GM12872 (cell line): ENCODE data around the gene CDH4.

ENCODE experiments used
- CTCF ChIP-seq: IDR thresholded peaks from 3 replicates; pipeline ENCODE4 v1.5.1; 2011; ENCODE audit warnings: low read depth, mild to moderate bottlenecking, low read length, moderate library complexity; ENCODE audit not compliant: insufficient read depth

The CDH4 gene

DNA sequence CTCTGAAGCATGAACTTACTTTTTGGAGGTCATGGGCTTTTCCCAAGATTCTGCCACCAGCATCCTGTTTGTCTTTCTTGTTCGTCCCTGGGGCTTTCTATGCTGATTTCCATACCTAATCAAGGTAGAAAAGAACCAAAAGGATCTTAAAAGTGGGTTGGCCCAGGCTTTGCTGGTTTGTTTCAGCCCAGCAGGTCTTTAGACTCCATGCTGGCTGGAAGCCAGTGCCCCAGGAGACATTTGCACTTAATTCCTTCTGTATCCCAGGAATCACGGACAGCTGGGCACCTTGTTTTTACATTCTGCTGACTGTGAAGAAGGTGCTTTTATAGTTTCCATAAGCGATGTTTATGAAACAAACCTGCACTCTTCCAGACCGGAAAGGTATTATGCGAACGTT lies 195.9 kb downstream of the CDH4 start:
- TF ChIP-seq CTCF = no peak

DNA sequence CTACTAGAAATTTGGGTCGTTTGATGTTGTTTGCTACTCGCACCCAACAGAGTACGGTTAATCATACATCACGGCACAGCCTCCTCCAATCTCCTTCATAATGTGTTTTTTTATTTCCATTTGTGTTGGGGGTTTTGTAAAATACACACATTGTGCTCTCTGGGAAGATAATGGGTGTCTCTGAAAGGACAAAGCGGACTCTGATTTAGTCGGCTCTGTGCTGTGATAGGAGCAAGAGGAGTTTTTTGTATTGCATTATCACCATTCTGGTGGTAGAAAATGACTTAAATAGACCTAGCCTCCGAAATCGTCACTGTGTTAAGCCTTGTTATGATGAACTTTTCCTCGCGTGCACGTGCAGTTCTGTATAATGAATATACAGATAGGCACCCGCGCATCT lies 196.3 kb downstream of the CDH4 start:
- no peak for TF ChIP-seq CTCF

DNA sequence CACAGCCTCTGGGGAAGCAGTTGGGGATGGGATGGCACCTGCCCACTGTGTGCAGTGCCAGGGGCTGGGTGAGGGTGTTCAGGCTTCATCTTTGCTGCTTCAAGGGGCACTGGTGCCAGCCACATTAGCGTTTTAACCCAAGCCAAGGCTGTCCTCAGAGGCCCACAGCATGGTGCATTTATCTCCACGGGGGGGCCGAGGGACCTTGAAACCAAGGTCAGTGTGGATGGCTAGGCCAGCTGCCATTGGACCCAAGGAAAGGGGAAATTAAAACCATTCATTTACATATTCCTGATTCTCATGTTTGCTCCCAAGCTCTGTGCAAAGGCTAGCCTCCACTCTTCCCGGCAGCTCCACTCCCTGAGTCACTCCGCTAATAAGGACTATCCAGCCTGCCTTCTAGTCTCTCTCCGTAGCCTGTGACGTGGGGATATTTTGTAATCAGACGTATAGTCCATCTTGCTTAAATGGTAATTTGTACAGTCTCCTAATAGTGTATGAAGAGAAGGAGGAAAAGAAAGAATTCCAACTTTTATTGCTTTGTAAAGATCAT lies 197.1 kb downstream of the CDH4 start:
- no peak for TF ChIP-seq CTCF

DNA sequence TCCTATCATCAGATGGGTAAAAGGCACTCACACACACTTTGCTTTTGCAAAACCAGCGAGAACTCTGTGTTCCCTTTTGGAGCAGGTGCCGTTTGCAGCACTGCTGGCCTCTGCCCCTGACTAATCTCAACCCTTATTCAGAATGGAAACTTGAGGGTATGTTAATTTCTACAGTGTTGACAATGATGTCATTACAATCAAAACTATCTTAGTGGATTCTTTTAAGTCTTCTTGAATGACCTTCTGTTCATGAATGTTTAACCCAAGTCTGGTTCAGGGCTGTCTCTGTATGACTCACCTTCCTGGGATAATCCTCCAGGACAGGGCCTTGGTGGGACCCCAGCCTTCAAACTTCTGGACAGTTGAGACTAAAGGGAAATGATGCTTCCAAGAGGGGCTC lies 197.9 kb downstream of the CDH4 start:
- TF ChIP-seq CTCF = no peak

DNA sequence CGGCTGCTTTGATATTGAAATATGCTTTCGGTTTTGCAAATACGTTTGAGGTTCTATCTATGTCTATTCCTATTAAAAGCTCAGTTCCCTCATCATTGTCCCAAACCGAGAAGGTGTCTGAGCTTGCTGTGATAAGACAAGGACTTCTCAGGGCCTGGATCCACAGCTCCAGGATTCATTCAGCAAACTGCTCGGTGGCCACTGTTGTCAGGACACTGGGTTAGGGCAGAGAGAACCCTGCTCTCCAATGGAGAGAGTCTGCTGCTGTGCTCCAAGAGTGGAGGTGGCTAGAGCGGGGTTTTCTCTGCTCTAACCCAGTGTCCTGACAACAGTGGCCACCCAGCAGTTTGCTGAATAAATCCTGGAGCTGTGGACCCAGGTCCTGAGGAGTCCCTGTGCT lies 198.5 kb downstream of the CDH4 start:
- no peak for TF ChIP-seq CTCF

DNA sequence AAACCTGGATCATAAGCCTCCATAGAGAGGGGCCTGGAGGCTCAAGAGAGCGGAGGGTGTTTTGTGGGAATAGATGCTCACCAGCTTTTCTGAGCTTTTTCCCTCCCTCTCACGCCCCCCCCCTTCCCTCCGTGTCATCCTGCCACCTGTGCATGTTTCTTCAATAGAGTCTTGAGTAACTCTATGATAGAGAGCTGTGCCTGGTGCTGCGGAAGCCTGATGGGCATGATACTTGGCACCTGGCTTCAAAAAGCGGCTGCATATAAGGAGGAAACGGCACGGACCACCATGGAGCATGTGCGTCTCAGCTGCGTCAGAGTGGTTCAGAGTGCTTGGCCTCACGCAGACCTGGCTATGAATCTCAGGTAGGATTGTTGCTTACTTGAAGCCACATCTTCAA lies 198.9 kb downstream of the CDH4 start:
- TF ChIP-seq CTCF = no peak

DNA sequence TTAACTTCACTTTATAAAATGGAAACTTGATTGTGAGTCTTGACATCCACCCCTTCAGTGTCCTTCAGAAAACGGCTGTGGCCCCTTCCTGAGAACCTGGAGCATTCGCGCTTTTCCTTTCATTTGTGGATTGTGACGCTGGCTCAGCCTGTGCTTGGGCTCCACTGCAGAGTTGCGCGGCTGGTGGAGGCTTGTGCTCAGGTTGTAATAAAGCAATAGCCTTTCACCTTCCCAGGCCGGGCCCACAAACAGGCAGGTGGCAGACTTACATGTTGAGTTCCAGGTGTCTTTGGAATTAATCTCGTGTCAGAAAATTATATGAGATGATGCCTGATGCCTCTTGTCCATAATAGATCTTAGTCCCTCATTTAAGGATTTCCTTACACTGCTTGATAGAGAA lies 199.9 kb downstream of the CDH4 start:
- TF ChIP-seq CTCF = no peak

DNA sequence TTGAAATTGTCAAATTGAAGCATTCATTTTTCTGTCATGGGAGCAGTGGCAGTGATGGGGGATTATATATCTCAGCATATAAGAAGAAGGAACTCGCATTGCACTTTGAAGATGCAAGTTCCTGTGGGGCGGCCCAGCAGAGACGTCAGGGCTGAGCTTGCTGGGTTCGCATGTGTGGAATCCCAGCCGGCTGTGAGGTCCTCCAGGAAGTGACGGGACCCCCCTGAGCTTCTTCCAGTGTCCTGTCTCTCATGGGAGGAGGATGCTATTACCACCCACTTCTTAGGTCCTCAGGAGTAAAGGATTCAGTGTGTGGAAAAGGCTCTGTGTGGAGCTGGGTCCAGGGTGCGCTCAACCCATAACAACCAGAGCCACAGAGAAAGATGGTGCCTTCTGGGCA lies 201.2 kb downstream of the CDH4 start:
- no peak for TF ChIP-seq CTCF
